ENCODE measurements around the gene SPATS2. TPM values are rescaled to one million over a fixed set of nuclear protein-coding genes. Genes with fewer than 3 reads are reported as not detected.

The SPATS2 gene
- total and polyA plus RNA-seq, 10 of the 15 experiments (the other 5 are each of a cell fraction or from before 2014, with no cell fraction given): 9.0 to 54.2 (median 27.5) TPM

- no peak overlapping the region for H3K4me3 ChIP-seq
- no peaks in the 10 kb centered on the region for H3K9me3 ChIP-seq (replicated peaks; ENCODE audit: control insufficient read depth, insufficient read depth, low read length)
- H3K4me2 ChIP-seq (ENCODE audit: control insufficient read depth, insufficient read depth): no peak overlapping the region
- BruUV-seq (replicated peaks): no TSS peak
- peaks cover 30% of the 10 kb centered on the region for H3K79me2 ChIP-seq (ENCODE audit: control insufficient read depth, insufficient read depth, low read length)
- WGBS (ENCODE audit: insufficient coverage, insufficient replicate concordance, low lambda C conversion rate, missing lambda C conversion rate): 84% methylated on average over 8 of the region's 8 CpGs
- SMC1A ChIA-PET (ENCODE audit: uncharacterized antibody, unreplicated experiment): no interaction called here
- H3K27ac ChIP-seq (ENCODE audit: control insufficient read depth, insufficient read depth): no peak overlapping the region
- POLR2A ChIA-PET: interaction anchor here (0.5 to 0.7 kb wide), 2 partner anchors 100 to 240 kb away, joined by 3 read pairs; no protein-coding TSS in a partner anchor
- H3K27me3 ChIP-seq (replicated peaks in 1 of 2; ENCODE audit: control insufficient read depth in 2 of 2, insufficient read depth in 2 of 2, low read length in 1 of 2): no peaks in the 10 kb centered on the region
- H3K4me1 ChIP-seq (ENCODE audit: control insufficient read depth, insufficient read depth, low read length): peaks cover 8% of the 10 kb centered on the region
- H2AFZ ChIP-seq (ENCODE audit: control insufficient read depth, low read depth, low read length): no peak overlapping the region
- intact Hi-C loops (cut with micrococcal nuclease; ENCODE audit: unreplicated experiment) (loop anchor here (5.0 kb wide), 1 partner anchor 142 kb away; the partner anchor contains the start of gene FMNL3), in situ Hi-C loops (cut with MboI) (no loop called here)
- FAIRE-seq (no peak), ATAC-seq (no peak), DNase-seq (ENCODE audit: low read depth, low spot score) (no peak)
- CTCF ChIA-PET: interaction anchor here (1.3 kb wide), 1 partner anchor 11 kb away, joined by 4 read pairs; no protein-coding TSS in a partner anchor
- TF ChIP-seq LARP7 (IDR thresholded peaks at IDR 0.05): no peak
- TF ChIP-seq SUPT20H (IDR thresholded peaks at IDR 0.05; ENCODE audit: borderline replicate concordance, control insufficient read depth, low read depth, low read length): no peak
- no peak for TF ChIP-seq SP1 (IDR thresholded peaks at IDR 0.05; ENCODE audit: low read depth, low read length)
- no peak for TF ChIP-seq STAT1 (conservative IDR thresholded peaks at IDR 0.05)
- no peak for TF ChIP-seq CREM (IDR thresholded peaks at IDR 0.05; ENCODE audit: low read depth)
- no peak for TF ChIP-seq NKRF (conservative IDR thresholded peaks at IDR 0.05)
- no peak for TF ChIP-seq ZNF24 (IDR thresholded peaks at IDR 0.05)
- no peak for TF ChIP-seq ZBTB40 (IDR thresholded peaks at IDR 0.05; ENCODE audit: borderline replicate concordance)
- TF ChIP-seq MEF2A (IDR thresholded peaks at IDR 0.05; ENCODE audit: insufficient read depth, low read depth, low read length): no peak
- TF ChIP-seq FOS (IDR thresholded peaks at IDR 0.05; ENCODE audit: borderline replicate concordance, extremely low read depth, insufficient read length): no peak
- TF ChIP-seq NFYA (IDR thresholded peaks at IDR 0.05; ENCODE audit: borderline replicate concordance, low read depth, low read length): no peak
- TF ChIP-seq NFIC (IDR thresholded peaks at IDR 0.05; ENCODE audit: low read depth, low read length): no peak
- TF ChIP-seq YBX1 (IDR thresholded peaks at IDR 0.05): no peak
- TF ChIP-seq ESRRA (IDR thresholded peaks at IDR 0.05; ENCODE audit: low read length): no peak
- no peak for TF ChIP-seq ZSCAN29 (IDR thresholded peaks at IDR 0.05)
- TF ChIP-seq ZNF274 (IDR thresholded peaks at IDR 0.05; ENCODE audit: insufficient read depth, insufficient read length): no peak
- RAD21 ChIA-PET (ENCODE audit: unreplicated experiment): no interaction called here
- no peaks in the 10 kb centered on the region for H4K20me1 ChIP-seq (ENCODE audit: control insufficient read depth, insufficient read depth)
- peaks cover 15 to 22% of the 10 kb centered on the region in 2 experiments; a peak in 3 of 4 replicates for H3K36me3 ChIP-seq (ENCODE audit: control insufficient read depth in 2 of 2, insufficient read depth in 2 of 2, low read length in 1 of 2)
- no peak overlapping the region for H3K9ac ChIP-seq (ENCODE audit: control insufficient read depth, insufficient read depth, low read length)
Observed at GRCh38 chr12:49564686-49565405, 197.6 kb downstream of the SPATS2 start.
